HG03432 (cell line): Measurements from ENCODE around the gene MON2.
"Not testable (repeated sequence)": the region's sequence is repeated elsewhere in the genome, so short reads cannot be mapped to it uniquely, and the experiment has no call there.

Experiments
- ATAC-seq: cut with Tn5 transposase; IDR thresholded peaks from one replicate; pipeline ENCODE4 v1.9.1; 2021; ENCODE audit warnings: mild to moderate bottlenecking, moderate library complexity; ENCODE audit not compliant: unreplicated experiment

MON2 gene

GRCh38 chr12:62466594-62467491 is at the start of gene MON2:
MON2 (plus strand) TSS chr12:62466826; CDS start chr12:62467208, 382 bp downstream.
- peak; percentile 99 for ATAC-seq

DNA sequence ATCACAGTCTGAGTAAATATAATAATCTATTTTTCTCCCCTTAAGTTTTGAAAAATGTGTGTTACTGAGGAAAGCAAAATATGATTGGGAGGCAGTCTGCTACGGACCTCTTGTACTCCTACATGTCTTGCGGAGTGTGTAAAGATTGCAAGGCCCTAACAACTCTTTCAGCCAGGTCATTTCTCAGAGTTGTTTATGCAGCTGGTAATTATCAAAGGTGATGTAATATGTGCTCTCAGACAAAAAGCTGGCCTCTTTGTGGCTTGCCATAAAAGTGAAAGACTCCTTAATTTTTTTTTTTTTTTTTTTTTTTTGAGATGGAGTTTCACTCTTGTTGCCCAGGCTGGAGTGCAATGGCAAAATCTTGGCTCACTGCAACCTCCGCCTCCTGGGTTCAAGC is 40.5 kb upstream of the MON2 start:
- ATAC-seq, result no peak

- no peak for ATAC-seq
Measured at GRCh38 chr12:62429457-62429856, 37.2 kb upstream of the MON2 start.

GRCh38 chr12:62434494-62435302 is 31.9 kb upstream of the MON2 start:
- peak; percentile 35 for ATAC-seq

- peak; percentile 90 for ATAC-seq
Measured at GRCh38 chr12:62435303-62436163, 31.1 kb upstream of the MON2 start.

- no peak for ATAC-seq
Measured at GRCh38 chr12:62436164-62436503, 30.5 kb upstream of the MON2 start.

DNA sequence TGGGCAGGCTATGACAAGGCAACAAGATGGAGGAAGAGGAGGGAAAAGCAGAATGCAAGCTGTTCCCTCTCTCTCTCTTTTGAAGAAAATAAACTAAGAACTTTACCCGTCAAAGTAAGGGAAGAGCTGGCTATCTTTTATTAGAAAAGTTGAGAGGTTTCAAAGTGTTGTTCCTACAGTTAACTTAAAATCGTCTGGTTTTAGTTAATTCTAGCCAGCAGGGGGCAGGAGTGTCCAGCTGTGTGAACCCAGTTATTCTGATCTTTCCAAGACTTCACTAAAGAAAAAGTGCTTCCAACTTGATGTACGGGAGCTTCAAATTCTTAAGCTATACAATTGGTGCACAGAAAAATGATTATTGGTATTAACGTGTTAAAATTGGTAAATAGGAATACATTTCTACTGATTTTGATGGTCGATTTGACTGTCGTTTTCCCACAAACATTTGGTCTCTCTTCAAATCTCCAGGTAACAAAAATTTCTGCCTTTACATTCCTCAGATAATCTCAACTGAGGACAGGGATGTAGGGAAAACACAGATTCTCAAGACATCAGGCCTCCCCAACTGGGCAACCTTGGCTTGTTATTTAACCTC is 28.4 kb upstream of the MON2 start:
- ATAC-seq, result no peak

DNA sequence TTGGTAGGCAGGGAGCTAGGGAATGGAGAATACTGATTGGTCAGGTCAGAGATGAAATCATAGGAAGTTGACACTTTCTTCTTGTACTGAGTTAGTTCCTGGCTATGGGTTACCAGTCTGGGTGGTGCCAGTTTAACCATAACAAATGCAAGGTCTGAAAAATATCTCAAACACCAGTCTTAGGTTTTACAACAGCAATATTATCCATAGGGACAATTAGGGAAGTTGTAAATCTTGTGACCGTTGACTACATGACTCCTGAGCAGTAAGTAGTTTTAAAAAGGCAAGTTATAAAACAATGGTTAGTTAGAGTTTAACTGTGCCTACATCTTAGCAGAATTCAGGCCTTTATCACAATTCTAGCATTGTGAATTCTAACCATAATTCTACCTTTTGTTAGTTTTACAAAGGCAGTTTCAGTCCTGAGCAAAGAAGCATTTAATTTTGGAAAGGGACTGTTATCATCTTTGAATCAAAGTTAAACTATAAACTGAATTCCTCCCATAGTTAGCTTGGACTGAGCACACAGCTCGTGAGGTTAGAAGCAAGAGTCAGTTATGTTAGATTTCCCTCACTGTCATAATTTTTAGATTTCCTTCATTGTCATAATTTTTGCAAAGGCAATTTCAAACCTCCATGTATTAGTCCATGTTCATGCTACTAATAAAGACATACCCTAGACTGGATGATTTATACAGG is 19.7 kb upstream of the MON2 start:
- ATAC-seq, result no peak

GRCh38 chr12:62448436-62448835 is 18.2 kb upstream of the MON2 start:
- no peak for ATAC-seq

DNA sequence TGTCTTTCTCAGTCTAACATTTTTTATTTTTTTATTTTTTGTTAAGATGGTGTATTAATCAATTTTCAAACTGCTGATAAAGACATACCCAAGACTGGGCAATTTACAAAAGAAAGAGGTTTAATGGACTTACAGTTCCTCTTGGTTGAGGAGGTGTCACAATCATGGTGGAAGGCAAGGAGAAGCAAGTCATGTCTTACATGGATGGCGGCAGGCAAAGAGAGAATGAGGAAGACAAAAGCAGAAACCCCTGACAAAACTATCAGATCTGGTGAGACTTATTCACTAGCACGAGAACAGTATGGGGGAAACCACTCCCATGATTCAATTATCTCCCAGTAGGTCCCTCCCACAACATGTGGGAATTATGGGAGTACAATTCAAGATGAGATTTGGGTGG is 11.2 kb upstream of the MON2 start:
- ATAC-seq, result not testable (repeated sequence)

GRCh38 chr12:62458626-62459025 is 8.0 kb upstream of the MON2 start:
- ATAC-seq, result no peak

- ATAC-seq, result no peak
Measured at GRCh38 chr12:62459976-62460375, 6.7 kb upstream of the MON2 start.

DNA sequence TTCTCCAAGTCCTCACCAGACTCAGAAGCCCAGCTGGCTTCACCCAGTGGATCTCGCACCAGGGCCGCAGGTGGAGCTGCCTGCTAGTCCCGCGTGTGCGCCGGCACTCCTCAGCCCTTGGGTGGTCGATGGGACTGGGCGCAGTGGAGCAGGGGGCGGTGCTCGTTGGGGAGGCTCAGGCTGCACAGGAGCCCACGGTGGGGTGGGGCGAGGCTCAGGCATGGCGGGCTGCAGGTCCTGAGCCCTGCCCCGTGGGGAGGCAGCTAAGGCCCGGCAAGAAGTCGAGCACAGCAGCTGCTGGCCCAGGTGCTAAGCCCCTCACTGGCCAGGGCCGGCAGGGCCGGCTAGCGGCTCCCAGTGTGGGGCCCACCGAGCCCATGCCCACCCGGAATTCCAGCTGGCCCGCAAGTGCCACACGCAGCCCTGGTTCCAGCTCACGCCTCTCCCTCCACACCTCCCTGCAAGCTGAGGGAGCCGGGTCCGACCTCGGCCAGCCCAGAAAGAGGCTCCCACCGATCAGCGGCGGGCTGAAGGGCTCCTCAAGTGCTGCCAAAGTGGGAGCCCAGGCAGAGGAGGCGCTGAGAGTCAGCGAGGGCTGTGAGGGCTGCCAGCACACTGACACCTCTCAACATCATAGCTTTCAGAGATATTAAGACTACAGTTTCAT is 5.3 kb upstream of the MON2 start:
- ATAC-seq, result not testable (repeated sequence)

- not testable (repeated sequence) for ATAC-seq
Measured at GRCh38 chr12:62463252-62463651, 3.4 kb upstream of the MON2 start.

GRCh38 chr12:62466018-62466593 is 520 bp upstream of the MON2 start:
- peak; percentile 40 for ATAC-seq

DNA sequence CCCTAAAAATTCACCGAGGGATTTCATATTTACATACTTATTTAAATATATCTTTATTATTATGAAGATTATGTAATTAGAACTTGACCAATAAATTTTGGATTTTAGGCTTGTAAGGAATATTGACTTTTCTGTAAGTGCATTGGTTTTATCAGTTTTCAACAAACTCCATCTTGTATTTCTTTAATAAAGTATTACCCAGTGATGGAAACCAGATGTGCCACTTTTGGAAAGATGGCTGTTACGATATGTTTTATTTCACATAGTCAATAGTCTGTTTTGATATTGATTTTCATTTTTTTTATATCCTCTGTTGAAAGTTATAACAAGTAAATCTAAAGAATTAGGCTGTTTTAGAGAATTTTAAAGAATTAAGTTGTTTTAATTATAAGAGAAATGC is 1.8 kb downstream of the MON2 start:
- ATAC-seq, result no peak

DNA sequence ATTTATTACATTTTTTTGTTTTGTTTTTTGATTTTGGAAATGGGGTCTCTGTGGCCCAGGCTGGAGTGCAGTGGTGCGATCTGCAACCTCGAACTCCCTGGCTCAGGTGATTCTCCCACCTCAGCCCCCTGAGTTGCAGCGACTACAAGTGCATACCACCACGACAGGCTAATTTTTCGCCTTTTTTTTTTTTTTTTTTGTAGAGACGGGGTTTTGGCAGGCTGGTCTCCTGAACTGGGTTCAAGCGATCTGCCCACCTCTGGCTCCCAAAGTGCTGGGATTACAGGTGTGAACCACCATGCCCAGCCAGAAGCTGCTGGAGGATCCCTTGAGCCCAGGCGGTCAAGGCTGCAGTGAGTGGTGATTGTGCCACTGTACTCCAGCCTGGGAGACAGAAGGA is 2.3 kb downstream of the MON2 start:
- ATAC-seq, result no peak

GRCh38 chr12:62469704-62470103 is 3.1 kb downstream of the MON2 start:
- no peak for ATAC-seq

DNA sequence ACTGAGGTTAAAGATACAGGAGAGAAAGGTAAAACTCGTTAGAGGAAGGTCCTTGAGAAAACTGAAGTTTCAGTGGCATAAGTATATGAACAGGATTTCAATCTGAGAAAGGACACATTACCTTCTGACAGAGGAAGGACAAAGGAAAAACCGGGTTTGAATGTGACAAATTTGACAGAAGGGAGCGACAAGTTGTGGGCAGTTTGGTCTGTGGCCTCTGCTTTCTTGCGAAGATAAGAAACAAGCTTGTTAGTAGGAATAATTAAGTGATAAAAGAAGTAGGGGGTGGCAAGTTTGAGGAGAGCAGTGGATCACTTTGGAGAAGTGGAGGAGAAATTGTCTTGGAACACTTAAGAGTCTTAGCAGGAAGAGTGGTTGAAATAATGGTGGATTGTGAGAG is 5.1 kb downstream of the MON2 start:
- ATAC-seq, result no peak
